Measurements from ENCODE around the gene MTCH2.
A peak's percentile ranks its signal among the peaks of the same experiment; 100 is the strongest.

The MTCH2 gene

DNA sequence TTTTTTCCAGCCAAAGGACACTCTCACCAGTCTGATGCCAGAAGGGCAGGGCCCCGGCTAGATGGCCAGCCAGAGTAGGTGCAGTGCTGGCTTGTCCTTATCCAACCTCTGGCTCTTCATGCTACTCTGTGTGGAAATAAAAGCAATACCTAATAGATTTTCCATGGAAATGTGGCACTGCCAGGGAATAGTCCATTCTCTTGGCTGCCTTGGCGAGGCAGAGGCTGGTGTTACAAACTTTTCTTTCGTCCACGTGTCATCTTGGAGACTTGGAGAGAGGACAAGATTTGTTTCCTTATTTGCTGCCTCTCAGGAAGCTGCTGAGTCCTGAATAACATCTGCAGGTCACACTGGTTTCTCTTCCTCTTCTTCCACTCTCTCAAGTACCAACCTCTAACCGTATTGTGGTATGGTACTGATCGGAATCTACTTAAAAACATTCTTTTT is 31.0 kb downstream of the MTCH2 start:
- Mint-ChIP-seq H3K9me3 (no peaks in the 10 kb centered on the region), H3K36me3 (peaks cover 10% of the 10 kb centered on the region), H3K27ac (peak overlapping the region; percentile 58), H3K4me3 (no peak overlapping the region), H3K4me1 (peaks cover 15% of the 10 kb centered on the region), H3K27me3 (no peaks in the 10 kb centered on the region)
- peak; percentile 93 for ATAC-seq

GRCh38 chr11:47609675-47610074 is 32.7 kb downstream of the MTCH2 start:
- H3K9me3 Mint-ChIP-seq: no peaks in the 10 kb centered on the region
- no peak overlapping the region for H3K27ac Mint-ChIP-seq
- H3K27me3 Mint-ChIP-seq: no peaks in the 10 kb centered on the region
- no peak for ATAC-seq
- peaks cover 15% of the 10 kb centered on the region for H3K4me1 Mint-ChIP-seq
- no peak overlapping the region for H3K4me3 Mint-ChIP-seq
- peaks cover 23% of the 10 kb centered on the region for H3K36me3 Mint-ChIP-seq

GRCh38 chr11:47607380-47607779 is 35.0 kb downstream of the MTCH2 start:
- no peak for ATAC-seq
- Mint-ChIP-seq H3K36me3 (peaks cover 23% of the 10 kb centered on the region), H3K27me3 (no peaks in the 10 kb centered on the region), H3K4me3 (no peak overlapping the region), H3K9me3 (no peaks in the 10 kb centered on the region), H3K4me1 (peaks cover 15% of the 10 kb centered on the region), H3K27ac (no peak overlapping the region)

- Mint-ChIP-seq H3K27me3 (no peaks in the 10 kb centered on the region), H3K4me3 (no peak overlapping the region), H3K9me3 (no peaks in the 10 kb centered on the region), H3K27ac (no peak overlapping the region), H3K4me1 (peaks cover 12% of the 10 kb centered on the region), H3K36me3 (peaks cover 23% of the 10 kb centered on the region)
- no peak for ATAC-seq
Observed at GRCh38 chr11:47606731-47607130, 35.6 kb downstream of the MTCH2 start.

DNA sequence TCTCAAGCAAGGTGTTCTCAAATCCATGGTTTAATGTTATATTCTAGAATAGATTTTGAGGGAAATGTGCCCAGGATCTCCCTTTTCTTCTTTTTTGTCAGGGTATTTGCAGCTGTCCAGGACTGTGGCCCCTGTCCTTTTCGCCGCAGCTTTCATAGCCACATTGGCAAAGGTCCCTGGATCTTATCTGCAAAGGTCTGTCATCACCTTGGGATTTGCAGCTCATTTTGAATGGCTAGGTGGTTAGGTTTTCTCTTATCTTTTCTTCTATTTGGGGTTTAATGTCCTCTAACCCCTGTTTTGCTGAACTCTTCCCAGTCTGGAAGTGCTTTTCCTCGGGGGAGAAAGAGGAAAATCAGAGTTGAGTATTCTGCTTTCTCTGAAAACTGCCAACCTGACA is 36.4 kb downstream of the MTCH2 start:
- no peak overlapping the region for H3K27ac Mint-ChIP-seq
- H3K4me1 Mint-ChIP-seq: peaks cover 4% of the 10 kb centered on the region
- peaks cover 23% of the 10 kb centered on the region for H3K36me3 Mint-ChIP-seq

GRCh38 chr11:47603295-47603694 is 39.1 kb downstream of the MTCH2 start:
- H3K27me3 Mint-ChIP-seq: no peaks in the 10 kb centered on the region
- H3K27ac Mint-ChIP-seq: no peak overlapping the region
- H3K4me1 Mint-ChIP-seq: no peaks in the 10 kb centered on the region
- no peak overlapping the region for H3K4me3 Mint-ChIP-seq
- H3K36me3 Mint-ChIP-seq: peaks cover 27% of the 10 kb centered on the region
- no peak for ATAC-seq
- no peaks in the 10 kb centered on the region for H3K9me3 Mint-ChIP-seq

More for the DNA sequence above, 36.4 kb downstream of the MTCH2 start:
- Mint-ChIP-seq H3K9me3 (no peaks in the 10 kb centered on the region), H3K4me3 (no peak overlapping the region), H3K27me3 (no peaks in the 10 kb centered on the region)
- ATAC-seq: no peak

GRCh38 chr11:47599902-47600301 is 42.5 kb downstream of the MTCH2 start:
- H3K36me3 Mint-ChIP-seq: peaks cover 7% of the 10 kb centered on the region
- no peak overlapping the region for H3K4me3 Mint-ChIP-seq
- no peaks in the 10 kb centered on the region for H3K4me1 Mint-ChIP-seq
- H3K9me3 Mint-ChIP-seq: no peaks in the 10 kb centered on the region
- H3K27me3 Mint-ChIP-seq: peaks cover 14% of the 10 kb centered on the region
- no peak for ATAC-seq
- H3K27ac Mint-ChIP-seq: no peak overlapping the region

- Mint-ChIP-seq H3K4me3 (no peak overlapping the region), H3K36me3 (peaks cover 6% of the 10 kb centered on the region)
- no peak for ATAC-seq
Observed at GRCh38 chr11:47595967-47596366, 46.4 kb downstream of the MTCH2 start.

DNA sequence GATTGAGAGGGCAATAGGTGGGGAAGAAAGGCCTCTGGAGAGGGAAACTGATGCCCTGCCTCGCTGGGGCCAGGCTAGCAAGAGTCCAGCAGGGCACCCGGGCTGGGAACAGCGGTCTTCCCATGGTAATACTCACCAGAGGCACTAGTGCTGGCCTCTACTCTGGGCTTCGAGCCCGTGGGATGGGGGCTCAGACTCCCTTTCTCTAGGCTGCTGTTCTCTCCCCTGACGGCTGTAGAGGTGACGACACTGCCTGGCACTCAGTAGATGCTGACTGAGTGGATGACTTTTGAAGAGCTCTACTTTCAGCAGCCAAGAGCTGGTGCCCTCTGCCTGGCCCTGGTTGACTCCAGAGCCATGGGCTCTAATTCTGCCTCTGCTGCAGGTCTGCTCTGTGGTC is 47.3 kb downstream of the MTCH2 start:
- Mint-ChIP-seq H3K27me3 (peaks cover 35% of the 10 kb centered on the region), H3K36me3 (peaks cover 6% of the 10 kb centered on the region), H3K9me3 (no peaks in the 10 kb centered on the region), H3K4me1 (peaks cover 11% of the 10 kb centered on the region), H3K4me3 (no peak overlapping the region), H3K27ac (no peak overlapping the region)
- no peak for ATAC-seq

More at GRCh38 chr11:47595967-47596366, 46.4 kb downstream of the MTCH2 start:
- Mint-ChIP-seq H3K9me3 (no peaks in the 10 kb centered on the region), H3K27me3 (peaks cover 35% of the 10 kb centered on the region), H3K4me1 (peaks cover 11% of the 10 kb centered on the region), H3K27ac (no peak overlapping the region)

- no peak for ATAC-seq
- H3K27me3 Mint-ChIP-seq: peaks cover 35% of the 10 kb centered on the region
- no peak within 1 kb of the TSS for H3K4me3 Mint-ChIP-seq
- H3K36me3 Mint-ChIP-seq: peaks cover 4% of the 10 kb centered on the region
- H3K4me1 Mint-ChIP-seq: peaks cover 11% of the 10 kb centered on the region
- no peaks in the 10 kb centered on the region for H3K9me3 Mint-ChIP-seq
- H3K27ac Mint-ChIP-seq: no peak within 1 kb of the TSS
Observed at GRCh38 chr11:47593934-47594855, 48.2 kb downstream of the MTCH2 start, which contains the start of gene C1QTNF4. Gene C1QTNF4, minus strand, starts transcription at chr11:47594411. Its CDS starts 3,601 bp downstream, at chr11:47590810.

GRCh38 chr11:47593492-47593933 is 48.8 kb downstream of the MTCH2 start:
- no peak overlapping the region for H3K27ac Mint-ChIP-seq
- peaks cover 11% of the 10 kb centered on the region for H3K4me1 Mint-ChIP-seq
- H3K9me3 Mint-ChIP-seq: no peaks in the 10 kb centered on the region
- no peaks in the 10 kb centered on the region for H3K36me3 Mint-ChIP-seq
- H3K4me3 Mint-ChIP-seq: no peak overlapping the region
- H3K27me3 Mint-ChIP-seq: peaks cover 35% of the 10 kb centered on the region
- ATAC-seq: no peak

GRCh38 chr11:47592970-47593369 is 49.4 kb downstream of the MTCH2 start:
- Mint-ChIP-seq H3K4me1 (peaks cover 11% of the 10 kb centered on the region), H3K27ac (no peak overlapping the region), H3K36me3 (no peaks in the 10 kb centered on the region), H3K9me3 (no peaks in the 10 kb centered on the region), H3K27me3 (peaks cover 35% of the 10 kb centered on the region), H3K4me3 (no peak overlapping the region)
- ATAC-seq: no peak

GRCh38 chr11:47592251-47592650 is 50.1 kb downstream of the MTCH2 start:
- no peak for ATAC-seq
- Mint-ChIP-seq H3K27ac (no peak overlapping the region), H3K4me3 (no peak overlapping the region), H3K36me3 (no peaks in the 10 kb centered on the region), H3K27me3 (peaks cover 35% of the 10 kb centered on the region), H3K9me3 (no peaks in the 10 kb centered on the region), H3K4me1 (peaks cover 11% of the 10 kb centered on the region)

- Mint-ChIP-seq H3K27me3 (peaks cover 35% of the 10 kb centered on the region), H3K4me1 (peaks cover 11% of the 10 kb centered on the region), H3K9me3 (no peaks in the 10 kb centered on the region), H3K27ac (no peak overlapping the region), H3K36me3 (no peaks in the 10 kb centered on the region), H3K4me3 (no peak overlapping the region)
- ATAC-seq: no peak
Observed at GRCh38 chr11:47591764-47592163, 50.6 kb downstream of the MTCH2 start.

- H3K27me3 Mint-ChIP-seq: peaks cover 25% of the 10 kb centered on the region
- no peak overlapping the region for H3K27ac Mint-ChIP-seq
- H3K4me3 Mint-ChIP-seq: no peak overlapping the region
- peaks cover 11% of the 10 kb centered on the region for H3K4me1 Mint-ChIP-seq
- peaks cover 5% of the 10 kb centered on the region for H3K36me3 Mint-ChIP-seq
- no peaks in the 10 kb centered on the region for H3K9me3 Mint-ChIP-seq
- no peak for ATAC-seq
Observed at GRCh38 chr11:47589977-47590861, 52.1 kb downstream of the MTCH2 start.

Measured in stimulated activated memory B cell treated with anti-CD40 and anti-IgM and Interleukin-4, amounts not matched to agents 10 μg/mL and 1 μg/mL and 100 μg/mL, for 72 hours (primary cell).